NCI-H748 treated with DMSO at 0.1 percent for 48 hours (cell line): ENCODE measurements around the gene ITLN1.
"Not testable (repeated sequence)": the region's sequence is repeated elsewhere in the genome, so short reads cannot be mapped to it uniquely, and the experiment has no call there.

Experiments
- DNase-seq: peaks from one replicate; lab custom pipeline; 2025; lab: John Stamatoyannopoulos, UW

Gene ITLN1

DNA sequence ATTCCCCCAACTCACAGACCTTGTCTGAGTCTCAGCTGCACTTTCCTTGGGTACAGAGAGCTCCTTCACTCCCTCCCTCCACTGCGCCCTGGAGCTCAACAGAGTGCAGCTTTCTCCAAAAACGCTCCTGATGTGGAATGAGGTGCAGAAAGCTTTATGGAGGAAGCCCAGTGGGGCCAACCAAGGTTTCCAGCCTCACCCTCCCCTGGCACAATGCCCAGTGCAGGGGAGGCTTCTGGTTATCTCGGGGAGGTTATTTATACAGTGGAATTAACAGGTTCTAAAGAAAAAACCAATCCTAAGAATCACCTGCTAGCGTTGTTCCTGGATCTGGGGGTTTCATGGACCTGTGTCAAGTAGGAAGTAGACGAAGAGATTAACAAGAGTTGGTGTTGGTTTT lies at the start of gene ITLN1:
ITLN1 (minus strand) TSS at position 139 of the 400 bp plus-strand sequence. CDS start 303 bp downstream, outside the sequence.
- DNase-seq = no peak

DNA sequence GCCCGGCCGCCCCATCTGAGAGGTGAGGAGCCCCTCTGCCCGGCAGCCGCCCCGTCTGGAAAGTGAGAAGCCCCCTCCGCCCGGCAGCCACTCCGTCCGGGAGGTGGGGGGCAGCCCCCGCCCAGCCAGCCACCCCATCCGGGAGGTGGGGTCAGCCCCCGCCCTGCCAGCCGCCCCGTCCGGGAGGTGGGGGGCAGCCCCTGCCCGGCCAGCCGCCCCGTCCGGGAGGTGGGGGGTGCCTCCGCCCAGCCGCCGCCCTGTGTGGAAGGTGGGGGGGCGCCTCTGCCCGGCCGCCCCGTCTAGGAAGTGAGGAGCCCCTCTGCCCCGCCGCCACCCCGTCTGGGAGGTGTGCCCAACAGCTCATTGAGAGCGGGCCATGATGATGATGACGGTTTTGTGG lies 48.3 kb upstream of the ITLN1 start:
- not testable (repeated sequence) for DNase-seq

- no peak for DNase-seq
These were observed 40.8 kb upstream of the ITLN1 start for GRCh38 chr1:160925652-160926244.

- DNase-seq = no peak
These were observed 40.0 kb upstream of the ITLN1 start for GRCh38 chr1:160924791-160925651.

GRCh38 chr1:160916666-160917065 lies 31.7 kb upstream of the ITLN1 start:
- DNase-seq = no peak

- not testable (repeated sequence) for DNase-seq
These were observed 28.2 kb upstream of the ITLN1 start for GRCh38 chr1:160913229-160913628.

DNA sequence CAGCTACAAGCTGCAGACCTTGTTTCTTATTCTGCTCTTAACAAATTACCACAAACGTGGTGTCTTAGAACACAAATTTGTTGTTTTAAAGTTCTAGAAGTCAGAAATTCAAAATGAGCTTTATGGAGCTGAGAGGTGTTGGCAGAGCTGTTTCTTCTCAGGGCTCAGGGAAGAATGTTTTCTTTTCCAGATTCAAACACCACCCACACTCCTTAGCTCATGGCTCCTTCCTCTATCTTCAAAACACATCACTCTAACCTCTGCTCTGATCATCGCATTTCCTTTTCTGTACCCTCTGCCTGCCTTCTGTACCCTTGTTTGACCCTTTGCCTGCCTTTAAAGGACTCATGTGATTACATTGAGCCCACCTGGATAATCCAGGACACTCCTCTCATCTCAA lies 26.9 kb upstream of the ITLN1 start:
- no peak for DNase-seq

DNA sequence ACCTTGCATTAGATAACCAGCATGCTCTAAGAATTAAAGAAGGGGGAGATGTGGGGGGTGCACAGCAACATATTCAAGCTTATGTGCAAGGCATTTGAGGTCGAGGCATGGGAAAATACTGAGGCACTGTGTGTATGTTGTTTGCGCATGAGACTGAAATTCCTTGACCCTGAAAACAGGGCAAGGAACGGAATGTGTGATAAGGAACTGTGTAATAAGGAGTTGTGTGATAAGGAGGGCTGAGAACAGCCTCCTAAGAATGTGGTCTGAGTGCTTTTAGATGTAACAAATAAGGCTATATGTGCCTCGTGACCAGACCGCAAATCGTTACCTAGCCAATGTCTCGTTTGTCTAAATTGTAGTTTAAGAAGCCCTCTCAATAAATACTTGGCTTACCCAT lies 26.5 kb upstream of the ITLN1 start:
- no peak for DNase-seq

DNA sequence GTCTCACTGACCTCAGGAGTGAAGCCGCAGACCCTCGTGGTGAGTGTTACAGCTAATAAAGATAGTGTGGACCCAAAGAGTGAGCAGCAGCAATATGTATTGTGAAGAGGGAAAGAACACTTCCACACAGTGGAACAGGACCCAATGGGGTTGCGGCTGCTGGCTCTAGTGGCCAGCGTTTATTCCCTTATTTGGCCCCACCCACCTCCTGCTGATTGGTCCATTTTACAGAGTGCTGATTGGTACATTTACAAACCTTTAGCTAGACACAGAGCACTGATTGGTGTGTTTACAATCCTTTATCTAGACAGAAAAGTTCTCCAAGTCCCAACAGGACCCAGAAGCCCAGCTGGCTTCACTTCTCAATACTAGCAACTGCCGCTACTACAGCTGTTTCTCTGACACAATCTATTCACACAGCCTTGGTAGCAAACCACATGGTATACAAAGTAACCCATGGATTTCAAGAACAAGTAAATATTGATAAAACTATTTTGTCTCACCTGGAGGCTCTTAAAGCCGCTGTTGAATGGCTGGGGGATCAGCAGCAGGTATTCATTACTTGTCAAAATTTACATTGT lies 25.3 kb upstream of the ITLN1 start:
- DNase-seq = peak; percentile 40

- DNase-seq = no peak
These were observed 23.0 kb upstream of the ITLN1 start for GRCh38 chr1:160907976-160908375.

DNA sequence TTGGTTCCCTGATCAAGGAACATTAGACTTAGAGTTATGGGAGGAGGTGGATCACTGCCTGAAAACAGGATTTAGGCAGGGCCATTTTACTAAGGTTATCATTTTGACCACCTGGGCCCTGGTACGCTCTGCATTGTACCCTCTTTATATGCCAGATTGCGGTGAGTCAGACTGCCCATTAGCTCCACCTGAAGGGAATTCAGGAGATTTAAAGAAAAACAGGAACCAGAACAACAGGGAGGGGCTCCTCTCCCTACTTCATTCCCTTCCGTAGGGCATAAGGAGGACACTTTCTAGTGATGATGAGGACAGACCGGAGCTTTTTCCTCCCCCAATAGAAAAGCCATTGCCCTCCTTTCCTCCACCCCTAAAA lies 20.6 kb upstream of the ITLN1 start:
- no peak for DNase-seq

DNA sequence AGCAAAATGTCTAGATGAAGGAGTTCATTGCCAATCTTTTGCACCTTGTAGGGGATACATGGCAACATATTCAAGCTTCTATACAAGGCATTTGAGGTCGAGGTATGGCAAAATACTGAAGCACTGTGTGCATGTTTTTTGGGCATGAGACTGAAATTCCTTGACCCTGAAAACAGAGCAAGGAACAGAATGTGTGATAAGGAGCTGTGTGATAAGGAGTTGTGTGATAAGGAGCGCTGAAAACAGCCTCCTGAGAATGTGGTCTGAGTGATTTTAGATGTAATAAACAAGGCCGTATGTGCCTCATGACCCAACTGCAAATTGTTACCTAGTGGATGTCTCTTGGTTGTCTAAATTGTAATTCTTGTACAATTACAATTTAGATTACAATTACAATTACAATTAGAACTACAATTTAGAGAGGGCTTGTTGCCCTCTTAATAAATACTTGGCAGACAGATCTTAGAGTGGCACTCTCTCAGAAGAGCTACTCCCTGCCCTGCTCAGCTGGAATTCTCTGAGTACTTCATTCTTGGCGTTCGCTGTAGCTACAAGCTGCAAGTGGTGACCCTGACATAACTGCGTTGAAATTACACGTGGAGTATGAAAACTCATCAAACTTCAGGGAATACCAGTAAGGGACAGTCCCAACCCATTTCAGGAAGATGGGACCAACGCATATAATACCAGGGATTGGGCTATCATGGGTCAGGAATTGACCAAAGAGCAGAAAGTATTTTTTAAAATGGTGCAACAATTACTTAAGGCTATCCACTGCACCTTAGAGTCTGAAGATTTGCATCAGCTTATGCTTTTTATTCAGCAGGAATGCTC lies 20.0 kb upstream of the ITLN1 start:
- DNase-seq = no peak

DNA sequence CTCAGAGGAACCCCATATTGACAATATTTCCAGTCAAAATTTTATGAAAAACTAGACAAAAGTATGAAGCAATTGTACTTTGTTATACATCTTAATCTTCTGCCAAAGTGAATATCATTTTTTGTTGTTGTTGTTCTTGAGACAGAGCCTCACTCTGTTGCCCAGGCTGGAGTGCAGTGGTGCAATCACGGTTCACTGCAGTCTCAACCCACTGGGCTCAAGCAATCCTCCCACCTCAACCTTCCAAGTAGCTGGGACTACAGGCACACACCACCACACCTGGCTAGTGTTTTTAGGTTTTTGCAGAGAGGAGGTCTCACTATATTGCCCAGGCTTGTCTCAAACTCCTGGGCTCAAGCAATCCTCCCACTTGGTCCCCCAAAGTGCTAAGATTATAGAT lies 17.3 kb upstream of the ITLN1 start:
- not testable (repeated sequence) for DNase-seq

DNA sequence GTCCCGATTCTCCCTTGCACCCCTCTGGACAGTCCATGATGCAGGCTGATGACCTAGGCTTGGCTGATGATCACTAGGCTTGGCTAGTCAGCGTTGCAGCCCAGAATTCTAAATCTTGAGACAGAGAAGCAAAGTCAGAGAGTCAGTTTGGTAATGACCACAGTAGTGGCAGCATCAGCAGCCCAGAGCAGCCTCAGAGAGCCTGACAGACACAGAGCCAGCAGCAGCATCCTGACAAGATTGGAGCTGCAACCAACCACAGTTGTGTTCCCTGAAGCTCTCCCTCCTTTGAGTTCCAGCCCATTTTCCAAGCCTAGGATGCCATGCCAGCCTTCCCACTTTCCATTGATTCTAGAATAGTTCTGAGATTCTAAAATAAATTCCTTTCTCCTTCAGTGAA lies 16.8 kb upstream of the ITLN1 start:
- no peak for DNase-seq

DNA sequence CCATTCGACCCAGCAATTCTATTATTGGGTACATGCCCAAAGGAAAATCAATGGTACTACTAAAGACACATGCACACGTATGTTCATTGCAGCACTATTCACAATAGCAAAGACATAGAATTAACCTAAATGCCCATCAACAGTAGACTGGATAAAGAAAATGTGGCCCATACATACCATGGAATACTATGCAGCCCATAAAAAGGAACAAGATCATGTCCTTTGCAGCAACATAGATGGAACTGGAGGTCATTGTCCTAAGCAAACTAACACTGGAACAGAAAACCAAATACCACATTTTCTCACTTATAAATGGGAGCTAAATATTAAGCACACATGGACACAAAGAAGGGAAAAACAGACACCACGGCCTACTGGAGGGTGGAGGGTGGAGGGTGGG lies 15.7 kb upstream of the ITLN1 start:
- DNase-seq = not testable (repeated sequence)

- not testable (repeated sequence) for DNase-seq
These were observed 9.6 kb upstream of the ITLN1 start for GRCh38 chr1:160894368-160895135.

DNA sequence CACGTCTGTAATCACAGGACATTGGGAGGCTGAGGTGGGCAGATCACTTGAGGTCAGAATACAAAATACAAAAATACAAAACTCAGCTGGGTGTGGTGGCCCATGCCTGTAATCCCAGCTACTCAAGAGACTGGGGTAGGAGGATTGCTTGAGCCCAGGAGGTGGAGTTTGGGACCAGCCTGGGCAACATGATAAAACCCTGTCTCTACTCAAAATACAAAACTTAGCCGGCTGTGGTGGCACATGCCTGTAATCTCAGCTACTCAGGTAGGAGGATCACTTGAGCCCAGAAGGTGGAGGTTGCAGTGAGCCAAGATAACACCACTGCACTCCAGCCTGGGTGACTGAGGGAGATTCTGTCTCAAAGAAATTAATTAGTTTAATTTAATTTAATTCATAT lies 6.5 kb upstream of the ITLN1 start:
- DNase-seq = no peak

DNA sequence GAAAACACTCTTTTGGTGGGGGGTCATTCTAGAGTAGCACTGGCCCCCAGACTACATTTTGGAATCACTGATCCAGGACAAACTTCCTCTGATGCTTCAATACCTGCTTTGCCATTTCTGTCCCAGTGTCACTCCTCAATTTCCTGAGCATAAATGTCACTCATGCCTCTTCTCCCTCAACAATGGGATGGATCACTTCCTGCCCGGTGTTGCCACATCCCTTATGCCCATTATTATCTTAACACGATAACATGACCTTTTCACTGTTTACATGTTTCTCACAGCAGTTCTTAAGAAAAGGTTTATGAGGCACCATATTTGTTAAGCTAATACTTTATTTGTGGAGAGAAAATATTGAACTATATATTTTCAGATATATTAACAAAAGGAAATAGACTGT lies 3.9 kb upstream of the ITLN1 start:
- no peak for DNase-seq

- DNase-seq = no peak
These were observed 2.1 kb upstream of the ITLN1 start for GRCh38 chr1:160887071-160887470.

GRCh38 chr1:160884579-160884978 lies 401 bp downstream of the ITLN1 start:
- peak; percentile 15 for DNase-seq
